ENCODE measurements around the gene RNF181.

GRCh38 chr2:85600951-85601770, 5.6 kb downstream of the RNF181 start:
- TF ChIP-seq, protein P1, sequence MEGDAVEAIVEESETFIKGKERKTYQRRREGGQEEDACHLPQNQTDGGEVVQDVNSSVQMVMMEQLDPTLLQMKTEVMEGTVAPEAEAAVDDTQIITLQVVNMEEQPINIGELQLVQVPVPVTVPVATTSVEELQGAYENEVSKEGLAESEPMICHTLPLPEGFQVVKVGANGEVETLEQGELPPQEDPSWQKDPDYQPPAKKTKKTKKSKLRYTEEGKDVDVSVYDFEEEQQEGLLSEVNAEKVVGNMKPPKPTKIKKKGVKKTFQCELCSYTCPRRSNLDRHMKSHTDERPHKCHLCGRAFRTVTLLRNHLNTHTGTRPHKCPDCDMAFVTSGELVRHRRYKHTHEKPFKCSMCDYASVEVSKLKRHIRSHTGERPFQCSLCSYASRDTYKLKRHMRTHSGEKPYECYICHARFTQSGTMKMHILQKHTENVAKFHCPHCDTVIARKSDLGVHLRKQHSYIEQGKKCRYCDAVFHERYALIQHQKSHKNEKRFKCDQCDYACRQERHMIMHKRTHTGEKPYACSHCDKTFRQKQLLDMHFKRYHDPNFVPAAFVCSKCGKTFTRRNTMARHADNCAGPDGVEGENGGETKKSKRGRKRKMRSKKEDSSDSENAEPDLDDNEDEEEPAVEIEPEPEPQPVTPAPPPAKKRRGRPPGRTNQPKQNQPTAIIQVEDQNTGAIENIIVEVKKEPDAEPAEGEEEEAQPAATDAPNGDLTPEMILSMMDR (IDR thresholded peaks at IDR 0.05), result no peak
- no peak for TF ChIP-seq TCF7L2 (IDR thresholded peaks at IDR 0.05; ENCODE audit: low read depth, low read length)

Data from Panc1 (cell line).